ENCODE data around the gene DHDH.

Gene DHDH

DNA sequence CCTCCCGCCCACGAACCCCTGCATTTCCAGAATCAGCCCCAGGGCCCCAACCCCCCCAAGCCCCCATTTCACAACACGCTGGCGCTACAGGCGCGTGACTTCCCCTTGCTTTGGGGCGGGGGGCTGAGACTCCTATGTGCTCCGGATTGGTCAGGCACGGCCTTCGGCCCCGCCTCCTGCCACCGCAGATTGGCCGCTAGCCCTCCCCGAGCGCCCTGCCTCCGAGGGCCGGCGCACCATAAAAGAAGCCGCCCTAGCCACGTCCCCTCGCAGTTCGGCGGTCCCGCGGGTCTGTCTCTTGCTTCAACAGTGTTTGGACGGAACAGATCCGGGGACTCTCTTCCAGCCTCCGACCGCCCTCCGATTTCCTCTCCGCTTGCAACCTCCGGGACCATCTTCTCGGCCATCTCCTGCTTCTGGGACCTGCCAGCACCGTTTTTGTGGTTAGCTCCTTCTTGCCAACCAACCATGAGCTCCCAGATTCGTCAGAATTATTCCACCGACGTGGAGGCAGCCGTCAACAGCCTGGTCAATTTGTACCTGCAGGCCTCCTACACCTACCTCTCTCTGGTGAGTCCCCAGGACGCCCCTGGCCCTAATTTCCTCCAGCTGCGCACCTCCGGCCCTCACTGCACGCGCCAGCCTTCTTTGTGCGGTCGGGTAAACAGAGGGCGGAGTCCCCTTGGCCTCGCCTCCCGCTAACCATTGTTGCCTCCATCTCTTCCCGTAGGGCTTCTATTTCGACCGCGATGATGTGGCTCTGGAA lies 31.7 kb downstream of the DHDH start, which contains the start of gene FTL:
Gene FTL, plus strand, starts transcription at position 270 of the 766 bp plus-strand sequence. Its CDS starts 199 bp downstream, at position 469.
- Histone ChIP-seq H3K27ac (peak within 1 kb of the TSS; percentile 98), H3K36me3 (peaks cover 38% of the 10 kb centered on the region), H3K27me3 (no peaks in the 10 kb centered on the region), H3K4me3 (ENCODE audit: low read depth in 1 of 2, low read length in 1 of 2) (peak within 1 kb of the TSS; percentile 89 to 100), H3K9me3 (no peaks in the 10 kb centered on the region), H3K4me1 (ENCODE audit: control insufficient read depth in 1 of 2, insufficient read depth in 1 of 2, low read depth in 1 of 2, low read length in 1 of 2) (peaks cover 70 to 74% of the 10 kb centered on the region in 2 experiments)
- TF ChIP-seq, protein P1, sequence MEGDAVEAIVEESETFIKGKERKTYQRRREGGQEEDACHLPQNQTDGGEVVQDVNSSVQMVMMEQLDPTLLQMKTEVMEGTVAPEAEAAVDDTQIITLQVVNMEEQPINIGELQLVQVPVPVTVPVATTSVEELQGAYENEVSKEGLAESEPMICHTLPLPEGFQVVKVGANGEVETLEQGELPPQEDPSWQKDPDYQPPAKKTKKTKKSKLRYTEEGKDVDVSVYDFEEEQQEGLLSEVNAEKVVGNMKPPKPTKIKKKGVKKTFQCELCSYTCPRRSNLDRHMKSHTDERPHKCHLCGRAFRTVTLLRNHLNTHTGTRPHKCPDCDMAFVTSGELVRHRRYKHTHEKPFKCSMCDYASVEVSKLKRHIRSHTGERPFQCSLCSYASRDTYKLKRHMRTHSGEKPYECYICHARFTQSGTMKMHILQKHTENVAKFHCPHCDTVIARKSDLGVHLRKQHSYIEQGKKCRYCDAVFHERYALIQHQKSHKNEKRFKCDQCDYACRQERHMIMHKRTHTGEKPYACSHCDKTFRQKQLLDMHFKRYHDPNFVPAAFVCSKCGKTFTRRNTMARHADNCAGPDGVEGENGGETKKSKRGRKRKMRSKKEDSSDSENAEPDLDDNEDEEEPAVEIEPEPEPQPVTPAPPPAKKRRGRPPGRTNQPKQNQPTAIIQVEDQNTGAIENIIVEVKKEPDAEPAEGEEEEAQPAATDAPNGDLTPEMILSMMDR (IDR thresholded peaks at IDR 0.05): no peak

DNA sequence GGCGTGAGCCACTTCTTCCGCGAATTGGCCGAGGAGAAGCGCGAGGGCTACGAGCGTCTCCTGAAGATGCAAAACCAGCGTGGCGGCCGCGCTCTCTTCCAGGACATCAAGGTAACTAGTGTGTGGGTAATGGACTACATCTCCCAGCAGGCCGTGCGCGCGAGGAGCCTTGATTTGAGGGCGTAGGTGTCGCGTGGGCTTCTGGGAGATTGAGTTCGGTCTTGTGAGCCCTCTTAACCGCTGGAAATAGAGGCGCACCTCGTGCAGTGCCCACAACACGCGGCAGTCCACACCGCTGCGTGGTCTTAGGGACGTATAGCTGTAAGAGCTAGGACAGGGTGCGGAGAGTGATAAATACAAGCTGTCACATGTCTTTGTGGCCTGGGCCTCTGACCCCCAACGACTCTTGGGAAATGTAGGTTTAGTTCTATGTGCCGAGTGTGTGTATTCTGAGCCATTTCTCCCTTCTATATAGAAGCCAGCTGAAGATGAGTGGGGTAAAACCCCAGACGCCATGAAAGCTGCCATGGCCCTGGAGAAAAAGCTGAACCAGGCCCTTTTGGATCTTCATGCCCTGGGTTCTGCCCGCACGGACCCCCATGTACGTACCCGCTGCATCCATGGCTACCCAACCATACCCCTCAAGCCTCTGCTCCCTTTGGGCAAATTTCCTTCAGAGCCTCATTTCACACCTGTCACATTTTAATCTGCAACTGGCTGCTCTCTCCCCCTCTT lies 32.5 kb downstream of the DHDH start:
- H3K27me3 ChIP-seq: no peaks in the 10 kb centered on the region
- TF ChIP-seq, protein P1 (IDR thresholded peaks at IDR 0.05): no peak
- H3K4me3 ChIP-seq (ENCODE audit: low read depth in 1 of 2, low read length in 1 of 2): peak overlapping the region; percentile 89 to 100
- peak overlapping the region; percentile 98 for H3K27ac ChIP-seq
- H3K36me3 ChIP-seq: peaks cover 44% of the 10 kb centered on the region
- H3K4me1 ChIP-seq (ENCODE audit: control insufficient read depth in 1 of 2, insufficient read depth in 1 of 2, low read depth in 1 of 2, low read length in 1 of 2): peaks cover 66% of the 10 kb centered on the region in 2 experiments
- no peaks in the 10 kb centered on the region for H3K9me3 ChIP-seq

DNA sequence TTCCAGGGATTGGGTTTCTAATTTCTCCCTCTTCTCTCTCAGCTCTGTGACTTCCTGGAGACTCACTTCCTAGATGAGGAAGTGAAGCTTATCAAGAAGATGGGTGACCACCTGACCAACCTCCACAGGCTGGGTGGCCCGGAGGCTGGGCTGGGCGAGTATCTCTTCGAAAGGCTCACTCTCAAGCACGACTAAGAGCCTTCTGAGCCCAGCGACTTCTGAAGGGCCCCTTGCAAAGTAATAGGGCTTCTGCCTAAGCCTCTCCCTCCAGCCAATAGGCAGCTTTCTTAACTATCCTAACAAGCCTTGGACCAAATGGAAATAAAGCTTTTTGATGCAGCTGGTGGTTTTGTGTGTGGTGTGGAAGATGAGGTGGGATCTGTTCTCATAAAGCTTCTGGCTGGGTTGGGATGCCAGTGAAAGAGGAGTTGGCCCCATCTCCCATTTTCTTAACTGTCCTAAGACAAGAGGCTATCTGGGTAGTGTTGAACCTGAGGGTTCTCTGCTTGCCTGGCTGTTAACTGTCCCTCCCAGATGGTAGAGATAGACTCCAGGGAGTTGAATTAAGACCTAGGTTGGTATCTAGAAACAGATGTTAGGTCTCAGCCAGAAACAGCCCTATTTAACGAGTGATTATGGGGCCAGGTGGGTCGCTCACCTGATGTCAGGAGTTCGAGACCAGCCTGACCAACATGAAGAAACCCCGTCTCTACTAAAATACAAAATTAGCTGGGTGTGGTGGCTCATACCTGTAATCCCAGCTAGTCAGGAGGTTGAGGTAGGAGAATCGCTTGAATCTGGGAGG lies 33.2 kb downstream of the DHDH start:
- H3K36me3 ChIP-seq: peaks cover 44% of the 10 kb centered on the region
- peak overlapping the region; percentile 98 for H3K27ac ChIP-seq
- peak overlapping the region; percentile 89 to 100 for H3K4me3 ChIP-seq (ENCODE audit: low read depth in 1 of 2, low read length in 1 of 2)
- H3K27me3 ChIP-seq: no peaks in the 10 kb centered on the region
- peaks cover 61% of the 10 kb centered on the region in 2 experiments for H3K4me1 ChIP-seq (ENCODE audit: control insufficient read depth in 1 of 2, insufficient read depth in 1 of 2, low read depth in 1 of 2, low read length in 1 of 2)
- TF ChIP-seq, protein P1 (IDR thresholded peaks at IDR 0.05): no peak
- H3K9me3 ChIP-seq: no peaks in the 10 kb centered on the region

DNA sequence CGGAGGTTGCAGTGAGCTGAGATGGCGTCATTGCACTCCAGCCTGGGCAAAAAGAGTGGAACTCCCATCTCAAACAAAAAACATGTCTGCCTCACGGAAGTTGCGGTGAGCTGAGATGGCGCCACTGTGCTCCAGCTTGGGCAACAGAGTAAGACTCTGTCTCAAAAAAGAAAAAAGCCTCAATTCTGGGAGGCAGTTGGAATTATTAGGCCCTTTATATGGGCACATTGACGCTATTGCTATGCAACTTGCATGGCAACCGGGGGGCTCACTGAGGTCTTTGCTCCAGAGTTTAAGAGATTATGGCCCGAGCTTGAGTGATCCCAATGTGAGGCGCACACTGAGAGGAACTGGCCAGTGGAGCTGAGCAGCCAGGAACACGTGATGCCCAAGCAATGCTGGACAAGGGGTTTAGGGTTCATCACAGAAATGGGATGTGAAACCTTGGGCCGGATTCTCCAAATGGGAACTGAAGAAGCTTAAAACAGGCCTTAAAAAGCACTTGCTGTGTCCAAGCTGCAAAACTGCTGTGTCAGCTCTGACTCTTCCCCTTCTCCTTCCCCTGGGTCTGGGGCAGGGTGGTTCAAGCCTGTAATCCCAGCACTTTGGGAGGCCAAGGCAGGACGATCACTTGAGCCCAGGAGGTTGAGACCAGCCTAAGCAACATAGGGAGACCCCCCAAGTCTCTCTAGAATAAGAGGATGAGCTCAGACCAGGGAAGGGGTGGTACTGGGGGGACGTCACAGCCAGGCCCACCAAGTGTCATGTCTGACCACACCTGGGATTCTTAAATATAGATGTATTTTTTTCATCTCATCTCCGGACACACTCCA lies 34.1 kb downstream of the DHDH start:
- peaks cover 53% of the 10 kb centered on the region in 2 experiments for H3K4me1 ChIP-seq (ENCODE audit: control insufficient read depth in 1 of 2, insufficient read depth in 1 of 2, low read depth in 1 of 2, low read length in 1 of 2)
- peaks cover 50% of the 10 kb centered on the region for H3K36me3 ChIP-seq
- H3K4me3 ChIP-seq (ENCODE audit: low read depth in 1 of 2, low read length in 1 of 2): peak overlapping the region; percentile 89 to 100
- H3K27ac ChIP-seq: peak overlapping the region; percentile 98
- TF ChIP-seq, protein P1 (IDR thresholded peaks at IDR 0.05): peak; percentile 12
- no peaks in the 10 kb centered on the region for H3K27me3 ChIP-seq
- H3K9me3 ChIP-seq: no peaks in the 10 kb centered on the region
